ENCODE data around the gene NAA11. TPM values are rescaled to one million over a fixed set of nuclear protein-coding genes. Genes with fewer than 3 reads are reported as not detected.

Gene NAA11
- total RNA-seq, 1 donor from 2014 or later: not detected

DNA sequence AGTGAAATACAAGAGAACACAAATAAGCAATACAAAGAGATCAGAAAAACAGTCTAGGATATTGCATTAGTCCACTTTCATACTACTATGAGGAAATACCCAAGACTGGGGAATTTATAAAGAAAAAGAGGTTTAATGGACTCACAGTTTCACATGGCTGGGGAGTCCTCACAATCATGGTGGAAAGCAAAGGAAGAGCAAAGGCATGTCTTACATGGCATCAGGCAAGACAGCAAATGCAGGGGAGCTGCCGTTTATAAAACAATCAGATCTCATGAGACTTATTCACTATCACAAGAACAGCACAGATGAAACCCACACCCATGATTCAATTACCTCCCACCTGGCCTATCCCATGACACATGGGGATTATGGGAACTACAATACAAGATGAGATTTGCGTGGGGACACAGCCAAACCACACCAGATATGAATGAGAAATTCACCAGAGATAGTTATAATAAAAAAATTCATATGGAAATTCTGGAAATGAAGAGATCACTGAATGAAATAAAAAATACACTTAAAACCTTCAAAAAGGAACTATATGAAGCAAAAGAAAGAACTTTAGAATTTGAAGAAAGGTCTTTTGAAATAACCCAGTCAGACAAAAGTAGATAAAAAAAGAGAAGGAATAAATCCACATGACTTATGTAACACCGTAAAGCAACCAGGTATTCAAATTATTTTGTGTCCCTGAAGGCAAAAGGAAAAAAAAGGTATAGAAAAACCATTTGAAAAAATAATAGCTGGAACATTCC, 16.2 kb upstream of the NAA11 start:
- Histone ChIP-seq H3K36me3 (no peaks in the 10 kb centered on the region), H3K9me3 (peaks cover 4% of the 10 kb centered on the region), H3K27me3 (no peaks in the 10 kb centered on the region), H3K4me3 (no peak overlapping the region), H3K4me1 (no peaks in the 10 kb centered on the region), H3K27ac (no peak overlapping the region)
- DNase-seq: no peak
- intact Hi-C loops (cut with DNase I): no loop called here
- no peak for ATAC-seq
- TF ChIP-seq, protein P1, sequence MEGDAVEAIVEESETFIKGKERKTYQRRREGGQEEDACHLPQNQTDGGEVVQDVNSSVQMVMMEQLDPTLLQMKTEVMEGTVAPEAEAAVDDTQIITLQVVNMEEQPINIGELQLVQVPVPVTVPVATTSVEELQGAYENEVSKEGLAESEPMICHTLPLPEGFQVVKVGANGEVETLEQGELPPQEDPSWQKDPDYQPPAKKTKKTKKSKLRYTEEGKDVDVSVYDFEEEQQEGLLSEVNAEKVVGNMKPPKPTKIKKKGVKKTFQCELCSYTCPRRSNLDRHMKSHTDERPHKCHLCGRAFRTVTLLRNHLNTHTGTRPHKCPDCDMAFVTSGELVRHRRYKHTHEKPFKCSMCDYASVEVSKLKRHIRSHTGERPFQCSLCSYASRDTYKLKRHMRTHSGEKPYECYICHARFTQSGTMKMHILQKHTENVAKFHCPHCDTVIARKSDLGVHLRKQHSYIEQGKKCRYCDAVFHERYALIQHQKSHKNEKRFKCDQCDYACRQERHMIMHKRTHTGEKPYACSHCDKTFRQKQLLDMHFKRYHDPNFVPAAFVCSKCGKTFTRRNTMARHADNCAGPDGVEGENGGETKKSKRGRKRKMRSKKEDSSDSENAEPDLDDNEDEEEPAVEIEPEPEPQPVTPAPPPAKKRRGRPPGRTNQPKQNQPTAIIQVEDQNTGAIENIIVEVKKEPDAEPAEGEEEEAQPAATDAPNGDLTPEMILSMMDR (IDR thresholded peaks at IDR 0.05): no peak

DNA sequence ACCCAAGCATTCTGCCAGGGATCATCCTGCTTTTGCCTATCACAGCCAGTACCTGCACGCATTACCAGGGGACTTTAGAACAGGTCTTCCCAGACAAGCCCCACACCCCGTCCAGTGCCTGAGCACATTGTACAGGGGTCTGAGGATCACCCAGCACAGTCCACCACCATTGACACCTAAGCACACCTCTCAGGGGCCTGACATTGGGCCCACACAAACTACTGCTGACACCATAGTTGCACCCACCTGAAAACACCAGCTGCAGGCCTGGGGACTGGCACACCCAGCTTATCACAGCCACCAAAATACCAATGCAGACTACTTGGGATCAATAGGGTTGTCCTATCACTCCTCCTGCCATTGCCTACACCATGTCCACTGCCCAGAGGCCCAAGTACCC, 14.7 kb upstream of the NAA11 start:
- H3K36me3 ChIP-seq: no peaks in the 10 kb centered on the region
- TF ChIP-seq, protein P1 (IDR thresholded peaks at IDR 0.05): no peak
- no peak for ATAC-seq
- H3K27ac ChIP-seq: no peak overlapping the region
- H3K9me3 ChIP-seq: peaks cover 4% of the 10 kb centered on the region
- no peak overlapping the region for H3K4me3 ChIP-seq
- H3K27me3 ChIP-seq: no peaks in the 10 kb centered on the region
- no peak for DNase-seq
- intact Hi-C loops (cut with DNase I): no loop called here
- H3K4me1 ChIP-seq: no peaks in the 10 kb centered on the region

DNA sequence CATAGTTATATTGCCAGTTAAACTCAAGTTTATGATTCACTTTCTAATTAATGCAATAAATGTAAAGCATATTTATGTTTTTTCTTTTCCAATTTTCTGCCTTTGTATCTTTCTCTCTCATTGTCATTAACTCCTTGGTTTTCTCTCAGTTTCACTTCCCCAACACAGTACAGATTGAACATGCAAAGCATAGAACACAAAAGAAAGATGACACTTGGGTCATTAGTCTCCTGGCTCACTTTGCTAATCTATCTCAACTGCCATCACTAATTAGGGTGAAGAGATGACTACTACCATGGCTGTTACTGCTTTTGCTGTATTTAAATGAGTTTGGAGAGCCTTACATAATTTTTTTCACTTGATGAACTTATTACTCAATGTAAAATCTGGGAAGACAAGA, 12.3 kb upstream of the NAA11 start:
- intact Hi-C loops (cut with DNase I): no loop called here
- TF ChIP-seq, protein P1 (IDR thresholded peaks at IDR 0.05): no peak
- H3K27me3 ChIP-seq: no peaks in the 10 kb centered on the region
- peaks cover 4% of the 10 kb centered on the region for H3K9me3 ChIP-seq
- no peak for ATAC-seq
- no peaks in the 10 kb centered on the region for H3K36me3 ChIP-seq
- no peaks in the 10 kb centered on the region for H3K4me1 ChIP-seq
- no peak overlapping the region for H3K4me3 ChIP-seq
- H3K27ac ChIP-seq: no peak overlapping the region
- no peak for DNase-seq

DNA sequence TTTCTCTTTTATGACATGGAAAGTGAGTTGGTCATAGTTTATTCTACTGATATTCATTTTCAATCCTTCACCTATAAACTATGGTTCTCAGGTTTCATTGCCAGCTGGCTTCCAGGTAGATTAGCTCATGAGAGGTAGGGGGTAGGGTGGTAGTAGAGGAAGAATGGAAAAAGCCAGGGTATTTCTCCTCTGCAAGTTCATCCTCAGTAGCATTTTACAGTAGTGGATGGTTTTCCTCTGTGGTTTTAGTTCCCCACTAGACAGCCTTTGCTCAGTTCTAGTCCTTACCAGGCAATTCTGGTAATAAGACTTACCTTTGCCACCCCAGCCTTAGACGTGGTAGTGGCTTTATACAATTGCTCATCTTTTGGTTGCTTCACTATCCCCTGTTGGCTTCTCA, 8.9 kb upstream of the NAA11 start:
- Histone ChIP-seq H3K9me3 (no peaks in the 10 kb centered on the region), H3K36me3 (no peaks in the 10 kb centered on the region), H3K27ac (no peak overlapping the region), H3K27me3 (no peaks in the 10 kb centered on the region), H3K4me1 (no peaks in the 10 kb centered on the region), H3K4me3 (no peak overlapping the region)
- TF ChIP-seq, protein P1 (IDR thresholded peaks at IDR 0.05): no peak
- DNase-seq: no peak
- ATAC-seq: no peak
- intact Hi-C loops (cut with DNase I): no loop called here

DNA sequence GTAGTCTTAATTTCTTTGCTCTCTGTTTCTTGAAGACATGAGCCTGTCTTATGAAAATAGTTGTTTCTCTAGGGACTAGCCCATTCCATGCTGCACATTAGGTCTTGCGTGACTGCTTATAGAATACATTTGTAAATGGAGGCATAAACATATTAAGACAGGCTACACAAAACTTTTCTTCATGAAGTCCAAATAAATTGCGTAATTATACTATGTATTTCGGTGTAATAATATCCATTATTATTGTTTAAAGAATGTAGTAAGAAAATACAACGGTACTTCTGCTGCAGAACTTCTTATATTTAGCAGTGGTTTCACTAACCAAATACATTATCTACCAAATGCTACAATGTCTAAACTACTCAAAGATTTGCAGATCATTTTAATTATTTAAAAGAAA, 8.5 kb upstream of the NAA11 start:
- DNase-seq: no peak
- H3K27me3 ChIP-seq: no peaks in the 10 kb centered on the region
- no peak for ATAC-seq
- TF ChIP-seq, protein P1 (IDR thresholded peaks at IDR 0.05): no peak
- H3K36me3 ChIP-seq: no peaks in the 10 kb centered on the region
- intact Hi-C loops (cut with DNase I): no loop called here
- no peaks in the 10 kb centered on the region for H3K9me3 ChIP-seq
- no peak overlapping the region for H3K27ac ChIP-seq
- H3K4me3 ChIP-seq: no peak overlapping the region
- no peaks in the 10 kb centered on the region for H3K4me1 ChIP-seq
